NCI-H2196 treated with DMSO at 0.1 percent for 48 hours (cell line): ENCODE data around the gene NOP14.
"Not testable (repeated sequence)": the region's sequence is repeated elsewhere in the genome, so short reads cannot be mapped to it uniquely, and the experiment has no call there.

Source experiments
- DNase-seq: peaks from one replicate; lab custom pipeline; 2025; ENCODE audit not compliant: unreplicated experiment; lab: John Stamatoyannopoulos, UW

The NOP14 gene

DNA sequence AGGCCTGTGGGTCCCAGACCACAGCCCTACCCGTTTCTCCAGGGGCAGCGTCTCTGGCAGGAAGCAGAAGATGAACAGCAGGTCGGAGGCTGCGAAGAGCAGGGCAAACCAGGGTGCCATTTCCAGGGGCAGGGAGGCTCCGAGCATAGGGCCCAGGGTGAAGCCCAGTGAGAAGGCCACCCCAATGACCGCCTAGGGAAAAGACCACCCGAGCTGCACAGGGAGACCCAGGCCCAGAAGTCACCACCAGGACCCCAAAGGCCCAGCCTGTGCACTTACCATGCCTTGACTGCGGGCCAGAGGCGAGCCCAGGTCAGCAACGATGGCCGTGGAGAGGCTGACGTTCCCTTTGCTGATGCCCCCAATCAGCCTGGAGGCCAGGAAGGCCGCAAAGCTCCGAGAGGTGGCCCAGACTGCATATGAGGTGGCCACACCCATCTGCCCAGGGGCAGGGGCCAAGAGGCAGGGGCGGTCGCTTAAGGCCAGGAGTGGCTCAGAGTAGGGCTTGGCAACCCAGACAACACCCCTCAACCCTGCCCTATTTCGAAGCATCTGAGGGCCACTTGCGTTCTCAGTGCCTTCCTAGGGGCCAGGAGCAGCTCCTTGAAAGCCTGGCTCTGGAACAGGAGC lies 30.8 kb downstream of the NOP14 start:
- DNase-seq, result no peak

DNA sequence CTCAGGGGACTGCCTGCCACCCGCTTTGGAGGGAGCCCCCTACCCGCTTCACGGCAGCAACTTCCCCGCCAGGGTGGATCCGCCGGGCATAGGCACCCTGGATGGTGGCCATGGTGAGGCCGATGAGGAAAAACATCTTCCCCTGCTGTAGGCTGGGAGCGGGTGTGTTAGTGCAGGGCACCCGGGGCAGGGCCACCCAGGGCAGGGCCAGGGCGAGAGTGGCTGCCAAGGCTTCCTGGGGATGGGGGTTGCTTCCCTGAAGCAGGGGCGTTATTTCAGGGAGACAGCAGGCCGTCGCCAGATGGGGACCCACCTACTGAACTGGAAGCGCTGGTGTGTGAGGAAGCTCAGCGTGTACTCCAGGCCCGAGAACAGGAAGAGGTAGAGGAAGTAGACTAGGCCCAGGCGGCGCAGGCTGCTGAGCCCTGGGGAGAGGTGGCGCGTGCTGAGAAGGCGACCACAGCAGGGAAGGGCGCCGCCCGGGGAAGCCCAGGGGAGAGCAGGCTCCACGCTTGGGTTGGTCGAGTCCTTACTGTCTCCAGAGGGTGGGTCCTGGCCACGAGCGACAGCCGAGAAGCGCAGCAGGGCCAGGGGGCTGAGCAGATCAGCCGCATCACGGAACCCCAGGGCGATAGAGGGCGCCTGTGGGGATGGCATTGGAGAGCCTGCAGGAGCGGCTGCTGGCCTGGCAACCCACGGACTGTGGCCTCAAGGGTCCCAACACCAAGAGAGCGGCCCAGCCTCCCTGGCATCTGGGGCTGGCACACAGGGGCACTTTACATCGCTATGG lies 31.5 kb downstream of the NOP14 start:
- DNase-seq, result no peak

DNA sequence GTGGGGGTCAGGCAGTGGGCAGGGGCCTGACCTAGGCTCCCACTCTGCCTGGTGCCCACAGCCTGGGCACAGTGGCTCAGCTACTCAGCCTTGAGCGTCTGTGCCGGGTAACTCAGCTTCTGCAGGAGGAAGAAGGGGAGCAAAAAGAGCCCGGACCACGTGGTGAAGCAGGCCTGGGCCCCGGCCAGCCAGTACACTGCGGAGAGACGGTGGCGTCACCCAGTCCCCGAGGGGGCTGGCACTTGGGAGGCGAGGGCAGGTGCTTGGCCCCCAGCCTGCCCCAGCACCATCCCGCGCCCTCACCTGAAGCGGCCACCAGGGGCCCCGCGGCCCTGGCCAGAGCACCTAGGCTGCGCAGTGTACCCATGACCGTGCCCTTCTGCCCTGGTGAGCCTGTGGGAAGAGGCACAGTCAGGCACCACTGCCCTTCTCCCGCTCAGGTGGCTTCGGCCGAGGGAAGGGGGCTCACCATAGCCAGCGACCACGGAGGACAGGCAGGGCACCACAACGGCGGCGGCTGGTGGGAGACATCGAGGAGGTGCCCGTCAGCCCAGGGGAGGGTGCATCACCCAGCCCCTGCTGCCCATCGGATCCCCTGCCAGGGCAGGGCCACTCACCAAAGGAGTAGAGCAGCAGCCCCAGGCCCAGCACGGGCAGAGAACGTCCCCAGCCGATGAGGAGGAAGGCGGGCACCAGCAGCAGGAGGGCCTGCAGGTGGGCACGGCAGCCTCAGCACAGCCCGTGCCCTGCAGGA lies 32.3 kb downstream of the NOP14 start:
- peak; percentile 84 for DNase-seq

- peak; percentile 41 for DNase-seq
These were observed 33.0 kb downstream of the NOP14 start for GRCh38 chr4:2930135-2930757.

DNA sequence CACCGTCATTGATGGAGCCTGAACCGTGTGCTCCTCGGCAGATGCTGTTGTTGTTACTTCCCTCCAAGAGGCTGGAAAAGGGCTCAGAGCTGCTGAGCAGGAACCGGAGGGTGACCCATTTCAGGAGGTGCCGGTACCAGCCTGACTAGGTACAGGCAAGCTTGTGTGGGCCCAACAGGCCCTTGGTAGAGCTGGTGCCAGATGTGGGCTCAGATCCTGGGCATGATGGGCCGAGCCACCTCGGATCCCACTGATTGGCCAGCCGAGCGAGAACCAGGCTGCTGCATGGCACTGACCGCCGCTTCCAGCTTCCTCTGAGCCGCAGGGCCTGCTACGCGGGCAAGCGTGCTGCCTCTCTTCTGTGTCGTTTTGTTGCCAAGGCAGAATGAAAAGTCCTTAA lies 33.7 kb downstream of the NOP14 start:
- DNase-seq, result no peak

GRCh38 chr4:2928242-2929176 lies 34.7 kb downstream of the NOP14 start:
- no peak for DNase-seq

DNA sequence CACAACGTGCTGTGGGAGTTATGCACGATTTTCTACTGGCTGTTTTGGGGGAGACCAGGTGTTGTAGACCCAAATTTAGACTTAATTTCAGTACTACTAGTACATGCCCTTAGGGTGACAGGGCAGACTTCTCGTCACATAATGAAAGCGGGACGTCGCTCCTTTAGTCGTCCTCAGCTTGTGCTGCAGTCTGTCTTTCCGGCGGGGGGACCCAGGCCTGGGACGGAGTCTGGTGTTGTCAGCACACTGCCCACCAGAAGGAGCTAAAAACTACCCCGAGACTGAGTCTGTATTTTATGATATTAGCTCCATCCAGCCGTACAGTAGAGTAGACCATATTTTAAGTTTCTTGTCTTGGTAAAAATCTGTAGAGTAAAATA lies 35.5 kb downstream of the NOP14 start:
- no peak for DNase-seq

DNA sequence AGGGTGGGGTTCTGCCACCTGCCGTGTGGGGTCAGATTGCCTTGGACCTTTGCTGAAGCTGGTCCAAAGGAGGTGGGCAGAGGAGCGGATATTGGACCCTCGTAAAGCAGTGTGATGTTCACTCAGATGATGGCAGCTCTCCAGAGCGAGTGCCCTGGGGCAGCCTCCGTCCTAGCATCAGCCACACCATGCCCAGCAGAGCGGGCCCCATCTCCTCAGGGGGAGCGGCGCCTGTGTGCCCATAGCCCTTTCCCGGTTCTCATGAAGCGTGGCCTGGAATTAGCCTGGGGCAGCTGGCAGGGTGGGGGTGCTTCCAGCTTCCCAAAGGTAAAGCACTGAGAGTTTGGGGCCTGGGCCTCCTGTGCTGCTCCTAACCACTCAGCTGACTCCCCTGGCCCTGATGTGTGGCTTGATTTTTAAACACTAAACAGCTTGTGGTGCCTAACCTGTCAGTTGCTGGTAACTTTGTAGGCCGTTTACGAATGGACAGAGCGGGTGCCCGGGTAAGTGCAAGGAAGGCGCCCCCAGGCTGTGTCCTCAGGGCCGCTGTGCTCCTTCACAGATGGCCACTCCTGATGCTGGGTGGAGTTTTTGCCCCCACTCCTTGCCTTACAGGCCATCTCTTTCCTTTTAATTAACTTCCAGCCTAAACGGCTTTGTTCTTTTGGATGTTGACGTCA lies 36.0 kb downstream of the NOP14 start:
- DNase-seq, result no peak

DNA sequence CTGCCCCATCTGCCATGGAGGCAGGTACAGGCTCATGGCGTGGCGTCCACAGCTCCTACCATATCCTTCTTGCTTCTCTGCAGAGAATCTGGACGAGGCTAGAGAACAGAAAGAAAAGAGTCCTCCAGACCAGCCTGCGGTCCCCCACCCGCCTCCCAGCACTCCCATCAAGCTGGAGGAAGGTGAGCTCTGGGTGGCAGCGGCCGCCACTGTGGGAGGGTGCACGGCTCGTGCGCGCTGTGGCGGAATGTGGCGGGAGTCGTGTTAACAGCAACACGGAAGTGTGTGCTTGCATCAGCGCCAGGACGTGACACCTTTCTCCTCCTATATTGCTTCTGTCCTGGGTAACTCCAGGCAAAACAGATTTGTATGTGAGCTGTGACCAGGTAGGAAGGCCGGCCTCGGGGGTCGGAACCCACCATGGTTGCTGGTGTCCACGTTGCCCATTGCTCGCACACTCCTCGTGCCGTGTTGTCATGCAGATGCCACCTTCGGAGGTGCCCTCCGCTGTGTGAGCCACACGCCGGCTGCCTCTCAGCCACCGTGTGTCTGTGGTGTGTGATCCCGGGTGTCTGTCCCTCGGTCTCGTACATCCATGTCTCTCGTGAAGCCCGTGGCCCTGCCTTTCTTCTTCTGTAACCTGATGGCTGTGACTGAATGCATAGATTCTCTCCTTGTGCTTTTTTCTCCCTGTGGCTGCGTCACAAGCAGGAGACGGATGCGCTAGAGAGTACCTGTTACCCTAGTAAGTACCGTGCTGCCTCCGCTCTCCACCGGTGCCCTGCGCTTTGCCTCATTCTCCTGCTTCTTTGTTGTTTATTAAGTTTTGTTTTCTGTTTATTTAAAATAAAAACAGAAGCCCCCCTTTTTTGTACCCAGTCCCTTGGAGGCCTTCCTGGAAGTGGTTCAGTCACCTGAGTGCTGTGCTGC lies 37.0 kb downstream of the NOP14 start:
- DNase-seq, result no peak

GRCh38 chr4:2925496-2925895 lies 37.7 kb downstream of the NOP14 start:
- DNase-seq, result no peak

- peak; percentile 37 for DNase-seq
These were observed 38.4 kb downstream of the NOP14 start for GRCh38 chr4:2924765-2925301.

GRCh38 chr4:2924286-2924685 lies 38.9 kb downstream of the NOP14 start:
- no peak for DNase-seq

GRCh38 chr4:2923668-2924173 lies 39.5 kb downstream of the NOP14 start:
- DNase-seq, result no peak

DNA sequence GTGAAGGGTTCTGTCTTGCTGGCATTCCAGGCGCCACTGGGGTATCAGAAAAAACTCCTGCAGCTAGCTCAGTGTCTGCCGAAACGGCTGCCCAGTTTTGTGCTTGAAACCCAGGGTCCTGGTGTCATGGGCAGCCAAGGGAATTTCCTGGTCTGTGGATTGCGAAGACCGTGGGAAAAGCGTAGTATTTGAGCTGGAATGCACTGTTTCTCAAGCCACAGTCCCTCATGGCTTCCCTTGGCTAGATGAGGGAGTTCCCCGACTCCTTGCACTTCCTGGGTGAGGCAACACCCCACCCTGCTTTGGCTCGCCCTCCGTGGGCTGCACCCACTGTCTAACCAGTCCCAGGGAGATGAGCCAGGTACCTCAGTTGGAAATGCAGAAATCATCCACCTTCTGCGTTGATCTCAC lies 40.1 kb downstream of the NOP14 start:
- DNase-seq, result no peak

- DNase-seq, result not testable (repeated sequence)
These were observed 40.6 kb downstream of the NOP14 start for GRCh38 chr4:2922453-2923101.

GRCh38 chr4:2918714-2919113 lies 44.5 kb downstream of the NOP14 start:
- not testable (repeated sequence) for DNase-seq

- DNase-seq, result not testable (repeated sequence)
These were observed 44.9 kb downstream of the NOP14 start for GRCh38 chr4:2918300-2918699.

- not testable (repeated sequence) for DNase-seq
These were observed 46.5 kb downstream of the NOP14 start for GRCh38 chr4:2916696-2917095.
